GM19023 (cell line): ENCODE data around the gene CTU1.

Source experiments
- ATAC-seq: cut with Tn5 transposase; IDR thresholded peaks from one replicate; pipeline ENCODE4 v1.9.1; 2021; ENCODE audit warnings: mild to moderate bottlenecking, moderate library complexity; ENCODE audit not compliant: unreplicated experiment

The CTU1 gene

GRCh38 chr19:51135004-51135403 is 26.8 kb upstream of the CTU1 start:
- ATAC-seq = no peak

DNA sequence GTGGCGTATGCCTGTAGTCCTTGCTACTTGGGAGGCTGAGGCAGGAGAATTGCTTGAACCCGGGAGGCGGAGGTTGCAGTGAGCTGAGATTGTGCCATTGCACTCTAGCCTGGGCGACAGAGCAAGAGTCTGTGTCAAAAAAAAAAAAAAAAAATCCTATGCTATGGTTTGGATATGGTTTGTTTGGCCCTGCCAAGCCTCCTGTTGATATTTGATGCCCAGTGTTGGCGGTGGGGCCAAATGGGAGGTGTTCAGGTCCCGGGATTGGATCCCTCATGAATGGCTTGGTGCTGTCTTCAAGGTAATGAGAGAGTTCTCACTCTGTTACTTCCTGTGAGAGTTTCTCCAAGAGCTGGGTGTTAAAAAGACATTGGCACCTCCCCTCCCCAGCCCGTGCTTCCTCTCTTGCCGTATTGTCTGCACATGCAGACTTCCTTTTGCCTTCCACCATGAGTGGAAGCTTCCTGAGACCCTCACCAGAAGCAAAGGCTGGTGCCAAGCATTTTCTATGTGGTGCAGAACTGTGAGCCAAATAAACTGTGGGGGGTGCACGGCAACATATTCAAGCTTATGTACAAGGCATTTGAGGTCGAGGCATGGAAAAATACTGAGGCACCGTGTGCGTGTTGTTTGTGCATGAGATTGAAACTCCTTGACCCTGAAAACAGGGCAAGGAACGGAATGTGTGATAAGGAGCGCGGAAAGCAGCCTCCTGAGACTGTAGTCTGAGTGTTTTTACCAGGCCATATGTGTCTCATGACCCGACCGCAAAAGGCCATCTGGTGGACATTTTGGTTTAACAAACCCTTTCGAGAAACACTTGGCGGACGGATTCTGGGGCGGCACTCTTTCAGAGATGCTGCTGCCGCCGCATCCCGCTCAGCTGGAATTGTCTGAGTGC is 23.8 kb upstream of the CTU1 start:
- no peak for ATAC-seq

DNA sequence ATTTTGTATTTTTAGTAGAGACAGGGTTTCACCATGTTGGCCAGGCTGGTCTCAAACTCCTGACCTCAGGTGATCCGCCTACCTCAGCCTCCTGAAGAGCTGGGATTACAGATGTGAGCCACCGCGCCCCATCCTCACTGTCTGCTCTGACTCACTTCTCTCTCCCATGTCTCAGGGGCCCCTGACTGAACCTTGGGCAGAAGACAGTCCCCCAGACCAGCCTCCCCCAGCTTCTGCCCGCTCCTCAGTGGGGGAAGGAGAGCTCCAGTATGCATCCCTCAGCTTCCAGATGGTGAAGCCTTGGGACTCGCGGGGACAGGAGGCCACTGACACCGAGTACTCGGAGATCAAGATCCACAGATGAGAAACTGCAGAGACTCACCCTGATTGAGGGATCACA is 21.5 kb upstream of the CTU1 start:
- ATAC-seq = no peak

DNA sequence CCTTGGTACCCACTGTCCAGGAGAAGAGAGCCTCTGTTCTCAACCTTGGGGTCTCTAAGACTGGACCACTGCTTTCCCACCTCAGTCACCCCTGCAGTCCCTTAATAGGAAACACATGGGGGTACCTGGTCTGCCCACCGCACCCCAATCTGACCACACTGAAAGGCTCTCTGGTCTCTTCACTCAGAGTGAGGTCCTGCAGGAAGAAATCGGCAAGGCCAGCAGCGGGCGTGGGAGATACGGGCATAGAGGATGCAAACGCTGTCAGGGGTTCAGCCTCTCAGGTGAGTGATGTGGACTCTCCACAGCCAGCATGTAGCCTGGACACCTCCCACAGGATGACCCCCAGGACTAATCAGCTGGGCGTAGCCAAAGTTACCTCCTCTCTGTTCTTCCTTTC is 20.0 kb upstream of the CTU1 start:
- ATAC-seq = no peak

DNA sequence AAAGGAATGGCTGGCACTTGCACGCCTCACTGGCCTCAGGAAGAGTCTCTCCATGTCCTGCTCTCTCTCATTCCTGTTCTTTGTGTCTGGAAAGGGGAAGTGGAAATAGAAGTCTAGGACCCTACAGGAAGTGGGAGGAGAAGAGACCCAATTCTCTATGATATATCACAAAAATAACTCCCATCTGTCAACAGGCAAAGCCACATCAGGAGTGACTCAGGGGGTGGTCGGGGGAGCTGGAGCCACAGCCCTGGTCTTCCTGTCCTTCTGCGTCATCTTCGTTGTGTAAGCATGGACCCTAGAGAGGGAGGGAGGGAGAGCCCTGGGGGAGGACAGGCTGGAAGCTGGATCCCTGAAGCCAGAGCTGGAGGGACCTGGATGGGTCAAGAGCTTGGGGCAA is 19.5 kb upstream of the CTU1 start:
- no peak for ATAC-seq

GRCh38 chr19:51127032-51127431 is 18.8 kb upstream of the CTU1 start:
- ATAC-seq = no peak

DNA sequence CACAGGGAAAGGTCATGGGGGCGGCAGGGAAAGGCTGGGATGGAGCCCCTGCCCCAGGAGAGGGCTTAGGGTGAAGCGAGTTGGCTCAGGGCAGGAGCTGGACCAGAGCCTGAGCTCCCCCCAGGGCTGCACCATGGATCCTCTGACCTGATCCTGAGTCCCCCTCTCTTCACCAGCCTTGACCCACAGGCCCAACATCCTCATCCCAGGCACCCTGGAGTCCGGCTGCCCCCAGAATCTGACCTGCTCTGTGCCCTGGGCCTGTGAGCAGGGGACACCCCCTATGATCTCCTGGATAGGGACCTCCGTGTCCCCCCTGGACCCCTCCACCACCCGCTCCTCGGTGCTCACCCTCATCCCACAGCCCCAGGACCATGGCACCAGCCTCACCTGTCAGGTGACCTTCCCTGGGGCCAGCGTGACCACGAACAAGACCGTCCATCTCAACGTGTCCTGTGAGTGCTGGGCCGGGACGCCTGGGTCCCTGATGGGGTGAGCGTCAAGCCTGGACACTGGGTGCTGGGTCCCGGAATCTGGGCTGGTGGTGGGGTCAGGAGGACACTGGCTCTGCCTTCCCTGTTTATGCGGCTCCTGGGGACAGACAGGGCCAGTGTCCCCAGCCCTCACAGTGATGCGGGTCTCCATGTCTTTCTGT is 17.3 kb upstream of the CTU1 start:
- no peak for ATAC-seq

DNA sequence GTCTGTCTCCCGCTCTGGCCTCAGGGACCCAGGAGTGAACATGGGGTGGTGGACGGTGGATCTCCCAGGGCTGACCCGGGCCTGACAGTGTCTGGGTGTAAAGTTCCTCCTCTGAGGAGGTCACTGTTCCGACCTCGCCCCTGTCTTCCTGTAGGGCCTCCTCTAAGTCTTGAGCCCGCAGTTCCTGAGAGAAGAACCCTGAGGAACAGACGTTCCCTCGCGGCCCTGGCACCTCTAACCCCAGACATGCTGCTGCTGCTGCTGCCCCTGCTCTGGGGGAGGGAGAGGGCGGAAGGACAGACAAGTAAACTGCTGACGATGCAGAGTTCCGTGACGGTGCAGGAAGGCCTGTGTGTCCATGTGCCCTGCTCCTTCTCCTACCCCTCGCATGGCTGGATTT is 16.5 kb upstream of the CTU1 start, which contains the start of gene SIGLEC9:
SIGLEC9 (plus strand) TSS at position 178 of the 400 bp plus-strand sequence; CDS start at position 247, 69 bp downstream.
- no peak for ATAC-seq

DNA sequence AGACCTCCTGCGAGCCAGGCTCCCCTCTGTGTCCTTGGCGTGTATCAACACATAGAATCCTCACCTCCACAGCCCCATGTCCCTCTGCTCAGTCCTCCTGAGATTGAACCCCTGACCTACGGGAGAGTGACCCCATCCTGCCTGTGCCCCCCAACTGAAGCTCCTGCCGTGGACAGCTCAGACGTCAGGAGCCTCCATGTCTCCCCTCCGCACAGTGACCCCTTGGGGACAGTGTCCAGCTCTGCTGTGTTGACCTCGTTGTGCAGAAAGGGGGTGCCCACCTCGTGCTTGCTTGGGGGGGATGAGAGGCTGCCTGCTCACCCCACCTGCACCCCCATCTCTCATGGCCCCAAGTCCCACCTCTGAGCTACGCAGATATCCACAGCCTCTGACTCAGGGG is 16.0 kb upstream of the CTU1 start:
- no peak for ATAC-seq

- ATAC-seq = no peak
Observed at GRCh38 chr19:51123802-51124201, 15.6 kb upstream of the CTU1 start.

DNA sequence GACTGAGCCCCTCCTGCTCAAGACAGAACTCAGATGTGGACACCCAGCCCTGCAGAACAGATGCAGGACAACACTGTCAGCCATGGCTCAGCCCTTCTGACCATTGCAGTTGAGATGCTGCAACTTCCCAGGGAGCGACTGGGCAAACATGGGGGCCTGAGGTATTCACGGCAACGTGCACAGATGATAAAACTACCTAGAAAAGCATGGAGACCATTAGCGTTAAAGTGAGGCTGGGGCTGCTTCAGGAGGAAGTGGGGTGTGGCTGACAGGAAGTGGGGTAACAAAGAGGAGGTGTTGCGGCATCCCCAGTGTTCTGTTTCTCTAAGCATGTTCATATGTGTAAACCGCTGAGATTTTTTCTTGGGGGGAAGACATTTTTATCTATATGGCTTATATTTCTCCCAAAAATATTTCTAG is 15.2 kb upstream of the CTU1 start:
- ATAC-seq = no peak

GRCh38 chr19:51122112-51122981 is 14.1 kb upstream of the CTU1 start:
- no peak for ATAC-seq

DNA sequence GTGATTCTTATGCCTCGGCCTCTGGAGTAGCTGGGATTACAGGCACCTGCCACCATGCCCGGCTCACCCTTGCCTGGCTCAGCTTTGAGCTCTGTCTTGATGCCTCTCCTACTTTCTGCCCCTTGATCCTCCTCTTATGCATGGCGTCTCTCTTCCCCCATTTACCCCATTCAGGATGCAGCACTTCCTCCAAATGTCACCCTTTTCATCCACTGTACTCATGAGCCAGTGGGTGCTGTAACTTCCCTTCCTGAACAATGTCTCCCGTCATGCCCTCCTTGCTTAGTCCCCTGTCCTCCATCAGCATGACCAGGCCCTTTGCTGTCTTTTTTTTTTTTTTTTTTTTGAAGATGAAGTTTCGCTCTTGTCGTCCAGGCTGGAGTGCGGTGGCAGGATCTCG is 13.0 kb upstream of the CTU1 start:
- ATAC-seq = no peak

- no peak for ATAC-seq
Observed at GRCh38 chr19:51120160-51120559, 12.0 kb upstream of the CTU1 start.

DNA sequence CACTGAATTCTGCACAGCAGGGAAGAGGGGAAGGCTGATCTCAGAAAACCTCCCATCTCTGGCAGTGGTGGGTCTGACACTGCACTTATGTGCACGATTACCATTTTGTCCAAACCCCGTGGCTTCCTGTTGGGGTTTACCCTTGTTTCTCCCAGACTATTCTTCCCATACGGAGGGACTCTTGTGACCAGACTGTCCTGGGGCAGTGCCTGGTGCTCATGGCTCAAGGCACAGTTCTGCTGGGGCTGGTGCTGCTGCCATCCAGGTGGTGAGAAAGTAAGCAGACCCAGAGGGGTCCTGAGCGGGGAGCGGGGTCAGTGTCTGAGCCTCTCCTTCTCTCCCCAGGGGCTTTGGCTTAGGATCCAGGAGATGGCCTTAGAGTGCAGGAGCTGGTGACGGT is 11.4 kb upstream of the CTU1 start:
- no peak for ATAC-seq

DNA sequence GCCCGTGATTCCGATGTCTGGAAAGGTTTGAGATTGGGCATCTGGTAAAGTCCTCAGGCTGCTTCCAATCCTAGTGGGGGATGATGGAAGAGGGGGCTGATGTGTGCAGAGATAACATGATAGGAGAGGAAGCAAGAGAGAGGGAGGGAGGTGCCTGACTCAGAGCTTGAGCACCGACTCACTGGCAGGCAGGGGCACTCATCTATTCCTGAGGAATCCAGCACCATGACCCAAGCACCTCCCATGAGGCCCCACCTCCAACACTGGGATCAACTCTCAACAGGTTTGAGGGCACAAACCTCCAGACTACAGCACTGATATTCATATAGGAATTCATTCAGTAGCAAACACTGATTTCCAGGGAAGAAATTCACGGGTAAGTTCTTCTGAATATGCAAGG is 10.9 kb upstream of the CTU1 start:
- no peak for ATAC-seq

- ATAC-seq = no peak
Observed at GRCh38 chr19:51116736-51117286, 8.6 kb upstream of the CTU1 start.

- ATAC-seq = no peak
Observed at GRCh38 chr19:51114087-51114729, 6.0 kb upstream of the CTU1 start.

DNA sequence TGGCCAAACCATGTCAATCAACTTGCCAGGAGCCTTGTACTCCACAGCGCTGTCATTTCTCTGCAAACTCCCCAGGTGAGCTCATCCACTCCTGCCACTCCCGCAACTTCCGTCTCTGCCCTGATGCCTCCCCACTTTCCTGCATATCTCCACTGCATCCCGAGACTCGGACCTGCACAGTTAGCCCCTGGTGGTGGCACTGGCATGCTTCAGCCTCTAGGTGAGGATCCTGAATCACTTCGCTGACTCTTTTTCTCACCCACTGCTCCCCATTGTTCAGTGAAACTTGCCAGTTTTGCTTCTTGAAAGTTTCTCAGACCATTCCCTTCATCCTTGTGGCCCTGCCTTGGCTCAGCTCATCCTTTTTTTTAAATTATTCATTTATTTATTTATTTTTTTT is 3.4 kb upstream of the CTU1 start:
- no peak for ATAC-seq

DNA sequence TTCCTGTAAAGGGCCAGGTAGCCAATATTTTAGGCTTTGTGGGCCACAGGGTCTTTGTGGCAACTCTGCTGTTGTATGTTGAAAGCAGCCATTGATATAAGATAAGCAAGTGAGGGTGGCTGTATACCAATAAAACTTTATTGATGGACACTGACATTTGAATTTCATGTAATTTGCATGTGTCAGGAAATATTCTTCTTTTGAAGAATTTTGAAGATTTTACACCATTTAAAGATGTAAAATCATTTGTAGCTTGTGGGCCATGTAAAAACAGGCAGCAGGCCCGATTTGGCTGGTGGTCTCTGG is 2.4 kb upstream of the CTU1 start:
- no peak for ATAC-seq

DNA sequence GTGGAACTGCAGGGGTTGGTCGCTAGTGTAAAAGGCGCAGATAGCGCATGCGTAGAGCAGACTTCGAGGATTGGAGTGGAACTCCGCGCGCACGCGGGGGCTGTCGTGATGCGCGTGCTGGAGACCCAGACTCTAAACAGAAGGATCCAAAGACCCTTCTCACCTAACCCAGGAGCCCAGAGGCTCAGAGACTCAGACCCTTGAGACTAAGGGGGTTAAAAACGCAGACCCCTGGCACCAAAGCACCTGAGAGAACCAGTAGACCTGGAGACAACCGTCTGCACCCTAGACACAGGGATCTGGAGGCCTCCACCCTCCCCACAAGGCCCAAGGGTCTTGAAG is 567 bp upstream of the CTU1 start:
- peak; percentile 21 for ATAC-seq
